GM10266 (cell line): Measurements from ENCODE around the gene CORT.
A peak's percentile ranks its signal among the peaks of the same experiment; 100 is the strongest.
"Not testable (repeated sequence)": the region's sequence is repeated elsewhere in the genome, so short reads cannot be mapped to it uniquely, and the experiment has no call there.

ENCODE experiments used
- DNase-seq: peaks from one replicate; pipeline ENCODE4 v3.0.0; 2012; ENCODE audit errors: extremely low spot score
- TF ChIP-seq, protein P1 (sequence below): IDR thresholded peaks from 2 replicates; pipeline ENCODE4 v1.5.1; 2012; ENCODE audit warnings: mild to moderate bottlenecking, low read depth; ENCODE audit not compliant: control insufficient read depth, insufficient read depth; ENCODE audit errors: missing control alignments

The CORT gene

DNA sequence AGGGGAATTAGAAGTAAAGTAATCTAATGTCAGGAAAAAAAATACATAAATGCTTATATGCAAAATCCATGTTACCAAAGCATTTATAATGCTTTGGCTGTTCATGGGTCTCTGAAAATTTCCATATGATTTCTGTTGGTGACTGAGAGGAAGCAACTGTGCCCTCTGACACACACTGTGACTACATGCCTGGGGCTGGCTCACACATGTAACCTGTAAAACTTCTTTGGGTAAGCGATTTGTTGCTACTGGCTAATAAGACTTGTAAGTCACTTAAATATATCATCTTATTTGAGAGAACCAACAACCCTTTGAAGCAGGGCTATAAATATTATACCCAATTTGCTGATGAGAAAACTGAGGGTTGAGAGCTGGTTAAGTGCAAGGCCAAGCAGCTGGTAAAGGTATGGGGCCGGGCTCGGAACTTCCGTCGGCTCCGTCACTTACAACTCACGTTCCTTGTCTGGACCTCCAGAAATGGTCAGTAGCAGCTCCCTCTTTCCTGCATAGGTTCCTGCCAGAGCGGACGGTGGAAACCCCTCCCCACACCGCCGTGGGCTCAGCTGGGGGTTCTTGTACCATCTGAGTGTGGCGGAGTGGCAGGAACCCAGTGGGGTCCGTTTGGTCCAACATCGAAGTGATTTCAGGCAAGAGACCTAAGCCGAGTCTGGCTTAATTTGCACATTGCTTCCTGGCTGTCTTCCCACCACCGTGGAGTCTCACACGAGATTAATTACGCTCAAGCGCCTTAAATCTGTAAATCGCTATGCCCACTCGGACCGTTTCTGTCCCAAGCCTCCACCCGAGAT is 21.8 kb downstream of the CORT start:
- DNase-seq: no peak
- TF ChIP-seq, protein P1, sequence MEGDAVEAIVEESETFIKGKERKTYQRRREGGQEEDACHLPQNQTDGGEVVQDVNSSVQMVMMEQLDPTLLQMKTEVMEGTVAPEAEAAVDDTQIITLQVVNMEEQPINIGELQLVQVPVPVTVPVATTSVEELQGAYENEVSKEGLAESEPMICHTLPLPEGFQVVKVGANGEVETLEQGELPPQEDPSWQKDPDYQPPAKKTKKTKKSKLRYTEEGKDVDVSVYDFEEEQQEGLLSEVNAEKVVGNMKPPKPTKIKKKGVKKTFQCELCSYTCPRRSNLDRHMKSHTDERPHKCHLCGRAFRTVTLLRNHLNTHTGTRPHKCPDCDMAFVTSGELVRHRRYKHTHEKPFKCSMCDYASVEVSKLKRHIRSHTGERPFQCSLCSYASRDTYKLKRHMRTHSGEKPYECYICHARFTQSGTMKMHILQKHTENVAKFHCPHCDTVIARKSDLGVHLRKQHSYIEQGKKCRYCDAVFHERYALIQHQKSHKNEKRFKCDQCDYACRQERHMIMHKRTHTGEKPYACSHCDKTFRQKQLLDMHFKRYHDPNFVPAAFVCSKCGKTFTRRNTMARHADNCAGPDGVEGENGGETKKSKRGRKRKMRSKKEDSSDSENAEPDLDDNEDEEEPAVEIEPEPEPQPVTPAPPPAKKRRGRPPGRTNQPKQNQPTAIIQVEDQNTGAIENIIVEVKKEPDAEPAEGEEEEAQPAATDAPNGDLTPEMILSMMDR: no peak

DNA sequence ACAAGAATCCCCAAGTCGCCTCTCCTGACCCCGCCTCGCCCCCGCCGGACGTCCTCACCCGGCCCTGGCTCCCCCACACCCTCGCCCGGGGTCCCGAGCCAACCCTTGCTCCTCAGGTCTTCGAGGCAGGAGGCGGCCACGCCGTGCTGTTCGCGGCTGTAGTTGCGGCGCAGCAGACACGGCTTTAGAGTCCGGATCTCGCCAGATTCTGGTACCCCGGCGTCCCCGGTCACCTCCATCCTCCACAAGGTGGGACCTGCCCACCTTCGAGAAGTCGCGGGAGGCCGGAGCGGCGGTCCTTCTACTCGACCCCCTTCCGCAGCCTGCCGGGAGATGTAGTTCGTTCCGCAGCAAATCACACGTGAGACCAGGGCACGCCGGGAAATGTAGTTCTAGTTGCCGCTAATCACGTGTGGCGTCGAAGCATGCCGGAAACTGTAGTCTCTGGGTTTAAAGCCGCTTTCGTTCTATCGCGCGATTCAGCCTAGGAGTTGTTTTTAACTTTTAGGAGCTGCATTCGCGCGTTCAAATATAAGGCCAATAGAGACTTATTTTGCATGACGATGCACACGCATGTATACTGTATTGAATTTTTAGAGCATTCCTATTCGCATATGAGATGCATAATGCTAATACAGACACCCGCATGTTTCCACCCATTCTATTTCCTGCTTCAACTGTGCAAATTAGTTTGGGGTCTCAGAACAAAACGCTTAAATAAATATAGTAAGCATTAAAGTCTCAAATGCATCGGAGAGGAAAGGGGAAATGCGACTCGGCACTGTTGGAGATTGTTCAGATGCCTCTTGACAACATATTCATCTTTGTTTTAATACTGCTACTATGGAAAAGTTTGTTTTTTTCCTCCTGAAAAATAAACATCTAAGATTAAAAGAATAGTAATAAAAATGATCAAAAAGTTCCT is 22.7 kb downstream of the CORT start, which contains the start of gene DFFA:
TSS of gene DFFA (minus strand) at position 310 of the 925 bp plus-strand sequence. CDS start at position 239, 71 bp downstream.
- TF ChIP-seq, protein P1: no peak
- DNase-seq: peak; percentile 89

DNA sequence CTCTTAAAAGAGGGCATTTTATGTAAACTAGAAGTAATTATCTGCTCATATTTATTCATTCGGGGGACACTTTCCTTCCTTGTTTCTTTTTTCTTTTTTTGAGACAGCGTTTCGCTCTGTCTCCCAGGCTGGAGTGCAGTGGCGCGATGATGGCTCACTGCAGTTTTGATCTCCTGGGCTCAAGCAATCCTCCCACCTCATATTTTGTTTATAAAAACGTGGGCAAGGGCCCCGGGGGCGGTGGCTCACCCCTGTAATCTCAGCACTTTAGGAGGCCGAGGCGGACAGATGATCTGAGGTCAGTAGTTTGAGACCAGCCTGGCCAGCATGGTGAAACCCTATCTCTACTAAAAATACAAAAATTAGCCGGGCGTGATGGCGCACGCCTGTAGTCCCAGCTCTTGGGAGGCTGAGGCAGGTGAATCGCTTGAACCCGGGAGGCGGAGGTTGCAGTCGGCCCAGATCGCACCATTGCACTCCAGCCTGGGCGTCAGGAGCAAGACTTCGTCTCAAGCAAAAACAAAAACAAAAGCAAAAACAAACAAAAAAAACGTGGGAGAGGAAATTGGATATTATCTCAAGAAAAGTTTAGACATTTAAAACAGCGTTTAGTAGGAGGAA is 23.4 kb downstream of the CORT start:
- no peak for DNase-seq
- TF ChIP-seq, protein P1: no peak

DNA sequence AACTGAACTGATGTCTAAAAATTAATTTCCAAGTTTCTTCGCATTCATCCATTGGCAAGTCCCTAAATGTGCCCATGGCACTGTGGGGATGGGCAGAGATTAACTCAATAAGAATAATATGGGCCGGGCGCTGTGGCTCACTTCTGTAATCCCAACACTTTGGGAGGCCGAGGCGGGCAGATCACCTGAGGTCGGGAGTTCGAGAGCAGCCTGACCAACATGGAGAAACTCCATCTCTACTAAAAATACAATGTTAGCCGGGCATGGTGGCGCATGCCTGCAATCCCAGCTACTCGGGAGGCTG is 24.4 kb downstream of the CORT start:
- DNase-seq: not testable (repeated sequence)

DNA sequence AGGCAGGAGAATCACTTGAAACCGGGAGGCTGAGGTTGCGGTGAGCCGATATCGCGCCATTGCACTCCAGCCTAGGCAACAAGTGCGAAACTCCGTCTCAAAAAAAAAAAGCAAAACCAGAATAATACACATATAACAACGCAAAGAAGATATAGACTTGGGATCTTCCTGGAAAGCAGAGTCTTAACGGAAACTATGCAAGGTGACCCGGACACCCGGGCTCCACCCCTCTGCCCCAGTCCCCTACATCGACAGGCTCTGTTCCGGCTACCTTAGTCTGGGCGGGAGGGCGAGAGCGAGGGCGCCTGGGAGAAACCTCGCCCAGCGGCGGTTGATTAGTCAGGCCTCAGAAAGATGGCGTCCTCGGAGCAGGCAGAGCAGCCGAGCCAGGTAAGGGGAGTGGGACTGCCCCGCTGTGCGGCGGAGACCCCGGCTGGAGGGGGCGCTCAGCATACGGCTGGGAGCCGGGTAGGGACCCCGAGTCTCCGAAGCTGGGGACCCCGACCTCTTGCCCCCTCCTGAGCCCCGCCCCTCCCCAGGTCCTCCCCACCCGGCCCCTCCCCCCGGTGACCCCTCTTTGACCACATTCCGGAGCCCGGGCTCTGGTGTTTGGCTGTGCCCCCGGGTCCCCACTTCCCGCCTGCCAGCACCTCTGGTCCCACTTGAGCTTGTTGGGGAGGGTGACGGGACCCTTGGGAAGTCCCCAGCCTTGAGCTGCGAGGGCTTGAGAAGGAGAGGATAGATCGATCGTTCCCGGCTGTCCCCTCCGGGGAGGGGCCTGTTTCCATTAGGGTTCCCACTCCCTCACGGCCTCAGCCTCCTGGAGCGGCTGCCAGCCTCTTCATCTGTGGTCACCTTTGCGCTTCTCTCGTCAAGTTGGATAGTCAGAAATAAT is 25.0 kb downstream of the CORT start, which contains the start of gene PEX14:
TSS of gene PEX14 (plus strand) at position 338 of the 895 bp plus-strand sequence. CDS start at position 355, 17 bp downstream.
- TF ChIP-seq, protein P1: no peak
- DNase-seq: peak; percentile 89

DNA sequence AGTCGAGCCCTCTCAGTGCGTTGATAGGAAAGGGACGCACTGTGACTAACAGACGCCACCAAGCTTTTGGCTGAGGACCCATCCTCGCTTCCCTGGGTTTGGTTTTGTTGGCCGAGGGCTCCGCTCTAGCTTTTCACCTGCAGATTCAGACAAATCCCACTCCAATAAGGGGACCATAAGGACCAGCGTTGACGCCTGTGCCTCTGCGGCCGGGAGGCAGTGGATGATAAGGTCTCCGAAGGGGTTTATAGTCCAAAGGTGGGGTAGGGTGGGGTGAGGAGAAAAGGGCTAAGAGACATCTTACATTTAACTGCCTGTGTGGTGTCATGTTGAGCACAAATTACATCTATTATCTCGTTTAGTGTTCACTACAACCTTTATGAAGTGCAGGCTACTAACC is 25.7 kb downstream of the CORT start:
- TF ChIP-seq, protein P1: no peak
- DNase-seq: no peak
